ENCODE measurements around the gene DSCAM. TPM values are rescaled to one million over a fixed set of nuclear protein-coding genes. Genes with fewer than 3 reads are reported as not detected.

The DSCAM gene
- total and polyA plus RNA-seq, 2 donors (not counting 3 experiments of a cell fraction or from before 2014, with no cell fraction given): not detected

DNA sequence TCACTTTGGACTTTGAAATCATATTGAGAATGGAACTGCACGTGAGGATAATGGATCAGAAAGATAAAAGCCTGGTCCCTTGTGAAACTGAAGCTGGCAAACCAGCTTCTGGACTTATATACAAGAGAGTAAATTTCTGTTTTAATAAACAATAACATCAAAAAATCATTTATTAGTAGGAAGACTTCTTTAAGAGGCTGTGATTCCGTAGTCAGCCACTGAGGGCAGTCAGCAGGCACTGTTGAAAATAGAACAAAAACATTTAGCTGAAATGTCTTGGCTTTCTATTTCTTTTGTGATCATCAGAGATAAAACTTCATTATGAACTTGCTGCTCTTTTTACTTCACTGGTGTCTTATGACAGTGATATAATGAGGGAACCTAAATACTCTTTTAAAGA, 490.3 kb downstream of the DSCAM start:
- no peak overlapping the region for H3K4me3 ChIP-seq (replicated peaks in 1 of 3; ENCODE audit: insufficient read depth in 1 of 3, low read depth in 1 of 3, low read length in 3 of 3)
- no peak overlapping the region for H2AFZ ChIP-seq (ENCODE audit: low read depth, low read length)
- TF ChIP-seq MYC (IDR thresholded peaks at IDR 0.05; ENCODE audit: low read depth, low read length) (no peak), JUN (IDR thresholded peaks at IDR 0.05; ENCODE audit: borderline replicate concordance, insufficient read depth, insufficient read length, low read depth) (no peak), CTCF (IDR thresholded peaks at IDR 0.05; ENCODE audit: extremely low read depth in 1 of 2, insufficient read depth in 1 of 2, low read depth in 1 of 2, low read length in 2 of 2) (no peak), POLR2AphosphoS5 (IDR thresholded peaks at IDR 0.05; ENCODE audit: insufficient read depth, low read depth, low read length) (no peak), GATA2 (IDR thresholded peaks at IDR 0.05; ENCODE audit: insufficient read depth, insufficient read length, low read depth, low read length) (no peak), EZH2 (IDR thresholded peaks at IDR 0.05; ENCODE audit: borderline replicate concordance, low read depth, low read length, severe bottlenecking) (no peak), FOS (IDR thresholded peaks at IDR 0.05; ENCODE audit: borderline replicate concordance, insufficient read depth, low read length) (no peak), POLR2A (IDR thresholded peaks at IDR 0.05; ENCODE audit: low read depth, low read length) (no peak)
- TF ChIP-seq, protein P1, sequence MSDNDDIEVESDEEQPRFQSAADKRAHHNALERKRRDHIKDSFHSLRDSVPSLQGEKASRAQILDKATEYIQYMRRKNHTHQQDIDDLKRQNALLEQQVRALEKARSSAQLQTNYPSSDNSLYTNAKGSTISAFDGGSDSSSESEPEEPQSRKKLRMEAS (IDR thresholded peaks at IDR 0.05; ENCODE audit: insufficient read depth, insufficient read length): no peak
- H3K27me3 ChIP-seq (ENCODE audit: control insufficient read depth in 2 of 2, insufficient read depth in 2 of 2, low read length in 2 of 2): no peaks in the 10 kb centered on the region
- intact Hi-C loops (cut with micrococcal nuclease) (no loop called here), dilution Hi-C loops (cut with MboI; ENCODE audit: extremely low pct_ligation_motif_present, low sequenced_read_pairs) (no loop called here)
- H4K20me1 ChIP-seq (replicated peaks; ENCODE audit: control insufficient read depth, extremely low read depth, insufficient read depth, low read length): no peaks in the 10 kb centered on the region
- peaks cover 5% of the 10 kb centered on the region for H3K9me3 ChIP-seq (replicated peaks; ENCODE audit: control insufficient read depth, insufficient read depth, low read length)
- no peaks in the 10 kb centered on the region for H3K4me1 ChIP-seq (ENCODE audit: control insufficient read depth, extremely low read depth, insufficient read depth, low read length)
- H3K27ac ChIP-seq (ENCODE audit: insufficient read depth, low read depth, low read length): no peak overlapping the region
- H3K36me3 ChIP-seq (ENCODE audit: control insufficient read depth in 2 of 2, extremely low read depth in 1 of 2, insufficient read depth in 2 of 2, low read length in 2 of 2): no peaks in the 10 kb centered on the region
- DNase-seq (ENCODE audit: low read depth, low spot score) (no peak), FAIRE-seq (no peak)
- H3K9me1 ChIP-seq (replicated peaks; ENCODE audit: control insufficient read depth, extremely low read depth, insufficient read depth, low read length): no peaks in the 10 kb centered on the region
- H3K79me2 ChIP-seq (ENCODE audit: control insufficient read depth, insufficient read depth, low read length): no peaks in the 10 kb centered on the region
- H3K4me2 ChIP-seq (ENCODE audit: insufficient read depth, low read length): no peak overlapping the region
- ChIA-PET CTCF (no interaction called here), POLR2A (no interaction called here)
- H3K9ac ChIP-seq (replicated peaks; ENCODE audit: extremely low read depth, insufficient read depth, low read length): no peak overlapping the region
- BruUV-seq (replicated peaks): no TSS peak
